ACC112 (cell line): ENCODE measurements around the gene CLIP1.
A peak's percentile ranks its signal among the peaks of the same experiment; 100 is the strongest.
"Not testable (repeated sequence)": the region's sequence is repeated elsewhere in the genome, so short reads cannot be mapped to it uniquely, and the experiment has no call there.

ENCODE experiments used
- H2AFZ ChIP-seq: fragments of 200-600 bp; sonication (generic); one replicate; pipeline ENCODE4 v1.6.0; 2017; ENCODE audit warnings: antibody characterized with exemption, low read length; ENCODE audit not compliant: unreplicated experiment
- H3K27ac ChIP-seq: fragments of 200-600 bp; sonication (generic); 2 replicates; pipeline ENCODE4 v1.5.1; 2014; ENCODE audit warnings: low read depth, mild to moderate bottlenecking, antibody characterized with exemption, low read length, moderate library complexity
- H3K27me3 ChIP-seq: fragments of 200-600 bp; sonication (generic); 2 replicates; pipeline ENCODE4 v1.6.1; 2014; ENCODE audit warnings: mild to moderate bottlenecking, antibody characterized with exemption, low read length, moderate library complexity, mixed read lengths; ENCODE audit not compliant: insufficient read depth
- H3K36me3 ChIP-seq: fragments of 200-600 bp; sonication (generic); 2 replicates; pipeline ENCODE4 v1.6.1; 2016; ENCODE audit warnings: mild to moderate bottlenecking, antibody characterized with exemption, low read length, moderate library complexity, mixed read lengths; ENCODE audit not compliant: insufficient read depth
- H3K4me1 ChIP-seq: fragments of 200-600 bp; sonication (generic); one replicate; pipeline ENCODE4 v1.6.1; 2016; ENCODE audit warnings: low read length, mixed read lengths; ENCODE audit not compliant: insufficient read depth, unreplicated experiment, control insufficient read depth
- H3K4me3 ChIP-seq: fragments of 200-600 bp; sonication (generic); 2 replicates; pipeline ENCODE4 v1.5.1; 2014; ENCODE audit warnings: mild to moderate bottlenecking, low read depth, low read length
- H3K79me2 ChIP-seq: fragments of 200-600 bp; sonication (generic); one replicate; pipeline ENCODE4 v1.6.0; 2016; ENCODE audit warnings: low read length; ENCODE audit not compliant: control insufficient read depth, unreplicated experiment, insufficient read depth

The CLIP1 gene

DNA sequence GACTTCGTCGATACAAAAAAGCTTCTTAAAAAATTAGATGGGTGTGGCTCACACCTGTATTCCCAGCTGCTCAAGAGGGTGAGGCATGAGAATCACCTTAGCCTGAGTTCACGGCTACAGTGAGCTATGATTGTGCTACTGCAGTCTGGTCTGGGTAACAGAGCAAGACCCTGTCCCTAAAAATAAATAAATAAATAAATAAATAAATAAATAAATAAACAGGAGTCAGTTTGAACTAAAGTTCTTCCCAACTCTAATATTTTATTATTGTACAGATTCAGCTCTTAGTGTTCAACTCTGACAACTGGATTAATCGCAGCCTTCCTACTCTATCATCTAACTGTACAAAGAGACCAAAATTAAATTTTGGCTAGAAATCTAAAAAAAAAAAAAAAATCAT is 12.7 kb upstream of the CLIP1 start:
- Histone ChIP-seq H2AFZ (no peak overlapping the region), H3K27ac (no peak overlapping the region), H3K4me3 (no peak overlapping the region), H3K79me2 (no peaks in the 10 kb centered on the region), H3K27me3 (no peaks in the 10 kb centered on the region), H3K4me1 (peaks cover 10% of the 10 kb centered on the region), H3K36me3 (no peaks in the 10 kb centered on the region)

DNA sequence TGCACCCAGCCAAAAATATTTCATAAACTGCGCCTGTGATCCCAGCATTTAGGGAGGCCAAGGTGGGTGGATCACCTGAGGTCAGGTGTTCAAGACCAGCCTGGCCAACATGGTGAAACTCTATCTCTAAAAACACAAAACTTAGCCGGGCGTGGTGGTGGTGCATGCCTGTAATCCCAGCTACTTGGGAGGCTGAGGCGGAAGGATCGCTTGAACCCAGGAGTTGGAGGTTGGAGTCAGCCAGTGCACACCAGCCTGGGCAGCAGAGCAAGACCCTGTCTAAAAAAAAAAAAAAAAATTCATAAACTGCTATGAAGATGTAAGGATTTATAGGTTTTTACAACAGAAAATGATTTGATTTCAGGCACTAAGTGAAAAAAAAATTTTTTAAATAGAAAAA is 6.6 kb upstream of the CLIP1 start:
- not testable (repeated sequence) for H3K36me3 ChIP-seq, H3K79me2 ChIP-seq, H3K4me3 ChIP-seq, H3K27me3 ChIP-seq, H3K27ac ChIP-seq, H2AFZ ChIP-seq, H3K4me1 ChIP-seq

DNA sequence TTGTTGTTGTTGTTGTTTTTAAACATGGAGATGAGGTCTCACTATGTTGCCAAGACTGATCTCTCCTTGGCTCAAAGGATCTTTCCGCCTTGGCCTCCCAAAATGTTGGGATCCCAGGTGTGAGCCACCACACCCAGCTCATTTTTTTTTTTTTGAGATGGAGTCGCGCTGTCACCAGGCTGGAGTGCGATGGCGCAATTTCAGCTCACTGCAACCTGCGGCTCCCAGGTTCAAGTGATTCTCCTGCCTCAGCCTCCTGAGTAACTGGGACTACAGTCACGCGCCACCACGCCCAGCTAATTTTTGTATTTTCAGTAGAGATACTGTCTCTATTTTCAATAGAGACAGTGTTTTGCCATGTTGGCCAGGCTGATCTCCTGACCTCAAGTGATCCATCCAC is 4.9 kb upstream of the CLIP1 start:
- H3K4me3 ChIP-seq, result no peak overlapping the region
- H3K27ac ChIP-seq, result no peak overlapping the region
- no peaks in the 10 kb centered on the region for H3K36me3 ChIP-seq
- no peak overlapping the region for H2AFZ ChIP-seq
- H3K79me2 ChIP-seq, result no peaks in the 10 kb centered on the region
- peaks cover 4% of the 10 kb centered on the region for H3K4me1 ChIP-seq
- no peaks in the 10 kb centered on the region for H3K27me3 ChIP-seq

DNA sequence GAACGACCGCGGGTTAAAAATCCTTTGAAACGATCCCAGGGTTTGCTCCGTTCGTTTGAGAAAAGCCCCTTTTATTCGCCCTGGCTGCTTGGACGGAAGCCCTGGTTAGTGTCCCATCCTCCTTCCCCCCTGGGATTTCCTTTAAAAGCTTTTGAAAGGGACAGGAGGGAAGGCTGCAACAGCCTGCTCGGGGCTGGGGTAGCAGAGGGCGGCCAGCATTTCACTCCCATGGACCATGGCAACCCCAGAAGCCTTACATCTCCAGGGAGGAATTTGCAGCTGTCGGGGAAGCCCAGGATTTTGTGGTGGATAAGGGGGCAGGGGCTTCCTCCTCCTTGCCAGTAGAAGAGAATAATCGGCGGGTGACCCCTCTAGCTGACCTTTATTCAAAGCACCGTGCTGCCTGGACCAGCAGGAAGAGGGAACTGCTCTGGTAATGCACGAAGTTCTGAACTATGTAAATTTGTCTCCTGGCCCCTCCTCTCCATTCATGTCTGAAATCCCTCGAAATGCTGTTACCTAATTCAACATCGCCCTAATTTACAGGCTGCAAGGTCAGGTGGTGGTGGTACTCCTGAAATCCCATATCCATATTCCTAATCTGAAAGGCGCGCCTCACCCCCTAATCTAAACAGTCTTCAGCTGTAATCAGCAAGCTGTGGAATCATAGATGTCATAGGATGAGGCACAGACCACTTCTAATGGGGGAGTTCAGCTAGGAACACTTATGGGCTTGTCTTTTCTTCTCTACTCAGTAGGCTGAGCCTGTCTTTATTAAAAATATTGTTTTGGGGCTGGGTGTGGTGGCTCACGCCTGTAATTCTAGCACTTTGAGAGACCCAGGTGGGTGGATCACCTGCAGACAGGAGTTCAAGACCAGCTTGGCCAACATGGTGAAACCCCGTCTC is 1.0 kb upstream of the CLIP1 start:
- Histone ChIP-seq H3K4me1 (peaks cover 18% of the 10 kb centered on the region), H3K36me3 (no peaks in the 10 kb centered on the region), H2AFZ (peak overlapping the region; percentile 95), H3K79me2 (peaks cover 31% of the 10 kb centered on the region), H3K27ac (peak overlapping the region; percentile 81), H3K4me3 (peak overlapping the region; percentile 94), H3K27me3 (no peaks in the 10 kb centered on the region)

DNA sequence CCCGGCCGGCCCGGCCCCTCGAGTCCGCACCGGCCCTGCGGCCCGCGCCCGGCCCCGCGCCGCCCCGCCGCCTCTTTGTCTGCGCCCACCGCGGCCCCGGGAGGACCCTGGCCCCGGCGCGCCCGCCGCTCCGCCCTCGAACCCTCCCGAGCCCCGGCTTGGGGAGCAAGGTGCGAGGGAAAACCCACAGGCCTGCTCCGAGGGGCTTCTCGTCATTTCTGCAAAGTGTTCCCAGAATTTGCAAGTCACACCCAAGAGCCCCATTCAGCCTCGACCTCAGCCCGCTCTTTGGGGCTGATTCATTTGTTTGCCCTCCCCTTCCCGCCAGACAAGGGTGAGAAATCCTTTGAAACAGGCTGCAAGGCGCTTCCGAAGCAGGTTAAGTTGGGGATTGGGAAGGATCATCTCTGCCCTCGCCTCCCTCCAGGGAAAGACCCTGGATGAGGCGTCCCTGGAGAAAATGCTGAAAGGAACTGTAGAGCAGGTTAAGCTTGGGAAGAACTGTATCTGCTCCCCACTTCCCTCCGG is 325 bp upstream of the CLIP1 start:
- H3K27ac ChIP-seq, result peak overlapping the region; percentile 81
- no peaks in the 10 kb centered on the region for H3K27me3 ChIP-seq
- H3K79me2 ChIP-seq, result peaks cover 38% of the 10 kb centered on the region
- H2AFZ ChIP-seq, result peak overlapping the region; percentile 95
- H3K4me3 ChIP-seq, result peak overlapping the region; percentile 94
- H3K36me3 ChIP-seq, result no peaks in the 10 kb centered on the region
- H3K4me1 ChIP-seq, result peaks cover 18% of the 10 kb centered on the region

DNA sequence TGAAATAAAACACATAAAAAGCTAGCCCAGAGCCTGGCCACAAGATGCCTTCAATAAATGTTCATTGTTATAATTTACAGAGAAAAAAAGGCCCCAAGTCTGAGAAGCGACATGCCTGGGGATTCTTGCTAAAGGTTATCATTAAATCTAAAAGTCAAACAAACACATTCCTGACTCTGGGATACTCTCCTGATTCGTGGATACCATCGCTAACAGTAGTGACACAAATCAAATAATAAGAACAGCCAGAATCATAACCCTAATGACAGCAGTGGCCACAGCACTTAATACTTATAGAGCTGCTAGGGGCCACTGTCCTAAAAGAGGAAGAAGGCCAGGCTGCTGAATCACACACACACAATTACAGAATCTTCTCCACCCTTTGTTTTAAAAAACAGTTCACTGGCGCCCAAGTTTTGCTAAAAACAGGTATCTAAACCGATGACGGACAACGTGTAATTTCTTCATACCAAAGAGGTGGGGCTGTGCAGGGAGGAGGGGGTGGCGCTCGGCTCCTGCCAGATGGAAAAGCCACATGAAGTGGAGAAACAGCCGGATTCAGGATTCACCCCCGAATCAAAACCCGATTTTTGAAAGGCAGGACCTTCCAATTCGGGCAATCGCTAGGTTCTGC is 1.2 kb downstream of the CLIP1 start:
- Histone ChIP-seq H3K27ac (peak overlapping the region; percentile 78), H3K79me2 (peaks cover 49% of the 10 kb centered on the region), H2AFZ (peak overlapping the region; percentile 41), H3K27me3 (no peaks in the 10 kb centered on the region), H3K36me3 (no peaks in the 10 kb centered on the region), H3K4me3 (peak overlapping the region; percentile 80), H3K4me1 (peaks cover 18% of the 10 kb centered on the region)

DNA sequence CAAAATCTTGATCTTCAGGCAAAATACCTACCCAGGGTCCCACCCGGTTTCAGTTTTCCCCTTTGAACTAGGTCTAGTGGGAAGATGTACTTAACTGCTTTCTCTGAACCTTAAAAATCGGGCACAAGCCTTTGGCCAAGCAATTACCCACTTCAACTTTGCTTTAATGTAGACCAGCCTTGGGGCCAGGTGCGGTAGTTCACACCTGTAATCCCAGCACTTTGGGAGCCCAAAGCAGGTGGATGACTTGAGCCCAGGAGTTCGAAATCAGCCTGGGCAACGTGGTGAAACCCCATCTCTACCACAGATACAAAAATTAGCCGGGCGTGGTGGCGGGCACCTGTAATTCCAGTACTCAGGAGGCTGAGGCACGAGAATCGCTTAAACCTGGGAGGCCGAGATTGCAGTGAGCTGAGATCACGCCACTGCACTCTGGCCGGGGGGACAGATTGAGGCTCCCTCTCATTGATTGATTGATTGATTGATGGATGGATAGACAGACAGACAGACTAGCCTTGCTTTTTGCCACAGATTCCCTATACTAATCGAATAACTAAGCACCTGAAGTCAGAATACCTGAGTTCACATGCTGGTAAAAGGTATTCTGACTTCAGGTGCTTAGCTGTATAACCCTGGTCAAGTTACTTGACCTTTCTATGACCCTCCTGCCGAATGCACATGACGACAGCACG is 1.9 kb downstream of the CLIP1 start:
- Histone ChIP-seq H3K4me1 (peaks cover 18% of the 10 kb centered on the region), H3K27me3 (no peaks in the 10 kb centered on the region), H3K36me3 (no peaks in the 10 kb centered on the region), H3K4me3 (peak overlapping the region; percentile 80), H2AFZ (no peak overlapping the region), H3K79me2 (peaks cover 55% of the 10 kb centered on the region), H3K27ac (peak overlapping the region; percentile 78)

DNA sequence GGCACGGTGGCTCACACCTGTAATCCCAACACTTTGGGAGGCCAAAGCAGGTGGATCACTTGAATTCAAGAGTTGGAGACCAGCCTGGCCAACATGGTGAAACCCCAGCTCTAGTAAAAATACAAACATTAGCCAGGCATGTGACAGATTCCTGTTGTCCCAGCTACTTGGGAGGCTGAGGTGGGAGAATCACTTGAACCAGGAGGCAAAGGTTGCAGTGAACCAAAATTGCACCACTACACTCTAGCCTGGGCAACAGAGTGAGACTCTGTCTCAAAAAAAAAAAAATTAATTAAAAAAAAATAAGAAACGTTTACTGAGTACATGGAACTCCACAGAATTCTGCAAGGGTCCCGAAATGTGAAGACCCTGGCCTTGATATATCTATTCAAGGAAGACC is 3.4 kb downstream of the CLIP1 start:
- H3K27ac ChIP-seq, H3K36me3 ChIP-seq, H2AFZ ChIP-seq, H3K27me3 ChIP-seq, H3K4me3 ChIP-seq: not testable (repeated sequence)
- Histone ChIP-seq H3K79me2 (peaks cover 61% of the 10 kb centered on the region), H3K4me1 (peaks cover 18% of the 10 kb centered on the region)

DNA sequence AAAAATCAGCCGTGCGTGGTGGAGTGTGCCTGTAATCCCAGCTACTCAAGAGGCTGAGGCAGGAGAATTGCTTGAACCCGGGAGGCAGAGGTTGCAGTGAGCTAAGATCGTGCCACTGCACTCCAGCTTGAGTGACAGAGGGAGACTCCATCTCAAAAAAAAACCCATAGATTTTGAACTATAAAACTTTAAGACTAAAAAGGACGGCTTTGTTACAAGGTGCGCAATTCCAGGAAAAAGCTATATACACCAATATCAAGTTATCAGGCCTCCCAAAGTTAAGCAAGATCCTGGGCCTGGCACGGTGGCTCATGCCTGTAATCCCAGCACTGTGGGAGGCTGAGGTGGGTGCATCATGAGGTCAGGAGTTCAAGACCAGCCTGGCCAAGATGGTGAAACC is 6.8 kb downstream of the CLIP1 start:
- not testable (repeated sequence) for H3K36me3 ChIP-seq, H3K27ac ChIP-seq, H3K27me3 ChIP-seq, H2AFZ ChIP-seq, H3K4me3 ChIP-seq
- Histone ChIP-seq H3K79me2 (peaks cover 83% of the 10 kb centered on the region), H3K4me1 (peaks cover 21% of the 10 kb centered on the region)

DNA sequence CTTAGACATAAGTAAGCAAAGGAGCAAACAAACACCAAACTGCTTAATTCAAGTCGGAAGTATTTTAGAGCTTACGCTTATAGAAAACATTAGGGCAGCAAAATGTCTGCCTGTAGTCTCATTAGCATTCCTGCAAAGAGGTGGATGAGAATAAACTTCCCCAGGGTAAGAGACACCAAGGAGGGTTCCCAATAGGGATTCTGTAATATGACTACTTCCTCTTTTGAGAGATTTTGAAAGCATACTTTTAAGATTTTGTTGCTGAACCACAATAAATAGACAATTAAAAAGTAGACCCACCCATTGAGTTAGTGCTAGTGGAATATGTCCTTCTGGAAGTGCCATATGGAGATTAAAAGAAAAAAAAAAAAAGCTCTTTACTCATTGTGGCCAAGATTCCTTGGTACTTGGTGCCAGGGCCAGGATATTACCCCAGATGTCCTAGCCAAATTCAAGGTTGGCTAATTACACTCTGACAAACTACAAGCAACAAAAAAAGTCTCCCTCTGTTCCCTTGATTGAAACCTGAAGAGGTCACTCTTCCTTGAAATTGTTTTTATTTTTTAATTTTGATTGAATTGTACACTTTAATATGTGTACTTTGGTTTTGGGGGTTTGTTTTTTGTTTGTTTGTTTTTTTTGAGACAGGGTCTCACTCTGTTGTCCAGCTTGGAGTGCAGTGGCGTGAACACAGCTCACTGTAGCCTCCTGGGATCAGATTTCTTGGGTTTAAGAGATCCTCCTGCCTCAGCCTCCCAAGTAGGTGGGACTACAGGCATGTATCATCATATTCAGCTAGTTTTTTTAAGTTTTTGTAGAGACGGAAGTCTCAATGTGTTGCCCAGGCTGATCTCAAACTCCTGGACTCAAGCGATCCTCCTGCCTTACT is 8.7 kb downstream of the CLIP1 start:
- H3K27me3 ChIP-seq, result no peaks in the 10 kb centered on the region
- peaks cover 74% of the 10 kb centered on the region for H3K79me2 ChIP-seq
- no peaks in the 10 kb centered on the region for H3K36me3 ChIP-seq
- H3K4me1 ChIP-seq, result peaks cover 12% of the 10 kb centered on the region
- H3K4me3 ChIP-seq, result peak overlapping the region; percentile 0; the same call in 1 of the 2 replicates
- H2AFZ ChIP-seq, result no peak overlapping the region
- peak overlapping the region; percentile 24; the same call in 1 of the 2 replicates for H3K27ac ChIP-seq
